ENCODE measurements around the gene FDX2.

FDX2 gene

DNA sequence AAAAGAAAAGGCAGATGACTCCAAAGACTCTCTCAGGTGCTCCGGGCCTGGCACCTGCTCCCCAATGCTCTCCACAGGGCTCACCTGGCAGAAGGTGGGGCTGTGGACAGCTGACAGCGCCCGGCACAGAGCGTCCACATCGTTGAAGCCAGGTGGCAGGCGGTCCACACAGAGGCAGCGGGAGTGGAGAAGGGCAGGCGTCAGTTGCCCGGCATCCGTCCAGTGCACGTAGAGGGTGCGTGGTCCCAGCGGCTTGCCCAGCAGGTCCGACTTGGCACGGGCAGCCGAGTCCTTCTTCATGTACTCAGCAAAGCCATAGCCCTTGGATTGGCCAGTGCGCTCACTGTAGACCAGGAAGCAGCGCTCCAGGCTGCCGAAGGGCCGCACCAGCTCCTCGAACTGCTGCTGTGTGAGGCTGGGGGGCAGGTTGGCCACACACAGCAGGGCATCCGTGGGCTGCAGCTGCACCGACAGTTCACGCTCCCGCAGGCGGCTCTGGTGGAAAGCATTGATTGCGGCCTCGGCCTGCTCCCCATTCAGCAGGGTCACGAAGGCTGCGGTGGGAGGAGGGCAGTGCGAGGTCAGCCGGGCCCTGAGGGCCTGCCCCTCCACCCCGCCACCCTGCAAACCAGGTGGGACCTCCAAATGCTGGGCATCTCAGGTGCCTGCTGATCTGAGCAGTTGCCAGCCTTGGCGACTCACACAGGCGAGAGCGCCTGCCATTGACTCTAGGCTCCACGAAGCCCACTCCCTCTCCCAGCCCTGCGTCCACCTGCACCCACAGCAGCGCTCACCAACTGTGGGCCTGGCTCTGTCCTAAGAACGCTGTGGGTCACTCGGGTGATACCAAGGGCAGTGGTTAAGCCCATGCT lies 13.0 kb upstream of the FDX2 start:
- Histone ChIP-seq H4K8ac (ENCODE audit: low read depth, low read length) (no peak overlapping the region), H3K18ac (ENCODE audit: low read length) (no peak overlapping the region), H2BK12ac (ENCODE audit: low read length) (no peak overlapping the region), H3K14ac (ENCODE audit: low read length) (no peak overlapping the region), H3K79me1 (ENCODE audit: low read depth, low read length) (peaks cover 27% of the 10 kb centered on the region), H2AFZ (ENCODE audit: low read length) (no peak overlapping the region), H3K4me3 (ENCODE audit: low read length in 2 of 2) (peak overlapping the region in 1 of 2 donors; percentile 19), H3K36me3 (replicated peaks in 1 of 2; ENCODE audit: control insufficient read depth in 2 of 2, insufficient read depth in 2 of 2, low read length in 2 of 2) (peaks cover 54 to 81% of the 10 kb centered on the region in 2 donors), H3K4ac (ENCODE audit: low read length) (no peak overlapping the region), H3K9ac (ENCODE audit: low read depth, low read length, poor library complexity) (peak overlapping the region; percentile 21), H3K4me2 (ENCODE audit: insufficient read depth, low read length, poor library complexity, severe bottlenecking) (no peak overlapping the region), H3K27me3 (ENCODE audit: control insufficient read depth in 3 of 3, insufficient read depth in 3 of 3, low read depth in 1 of 3, low read length in 3 of 3) (no peaks in the 10 kb centered on the region), H2BK120ac (ENCODE audit: low read depth, low read length) (no peak overlapping the region), H3K23ac (ENCODE audit: low read depth, low read length, poor library complexity) (peak overlapping the region; percentile 80), H3K9me3 (replicated peaks in 1 of 2; ENCODE audit: control insufficient read depth in 2 of 2, insufficient read depth in 1 of 2, low read depth in 1 of 2, low read length in 2 of 2) (no peaks in the 10 kb centered on the region), H3K4me1 (ENCODE audit: control insufficient read depth in 2 of 2, insufficient read depth in 1 of 2, low read depth in 1 of 2, low read length in 2 of 2) (peaks cover 6% of the 10 kb centered on the region in 2 donors), H2AK5ac (ENCODE audit: low read depth, low read length) (no peak overlapping the region), H4K91ac (ENCODE audit: low read depth, low read length, poor library complexity) (no peak overlapping the region), H2BK5ac (ENCODE audit: low read length) (no peak overlapping the region), H2BK15ac (ENCODE audit: low read length) (no peak overlapping the region), H3K27ac (replicated peaks; ENCODE audit: low read length) (no peak overlapping the region)
- no CpG with 5 or more reads among the region's 41 CpGs for WGBS, 2 donors (ENCODE audit: extremely low coverage in 2 of 2, insufficient read length in 2 of 2, insufficient replicate concordance in 1 of 2)
- DNase-seq (ENCODE audit: low spot score) = no peak

DNA sequence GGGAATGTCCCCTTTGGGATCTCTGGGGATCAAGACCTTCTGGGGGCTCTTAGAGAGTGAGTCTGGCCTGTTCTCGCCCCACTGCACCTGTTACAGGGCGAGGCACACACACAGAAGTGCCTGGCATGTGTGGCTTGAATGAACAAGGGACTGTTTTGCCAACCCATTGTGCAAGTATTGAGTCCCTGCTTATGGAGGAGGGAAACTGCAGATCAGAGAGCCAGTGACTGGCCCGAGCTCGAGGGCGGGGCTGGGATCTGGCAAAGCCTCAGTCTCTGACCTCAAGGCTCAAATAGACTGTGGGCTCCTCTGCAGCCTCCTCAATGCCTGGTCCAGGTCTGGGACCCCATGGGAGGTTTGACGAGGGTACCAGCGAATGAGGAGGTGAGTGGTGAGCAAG lies 12.0 kb upstream of the FDX2 start:
- Histone ChIP-seq H3K27me3 (ENCODE audit: control insufficient read depth in 3 of 3, insufficient read depth in 3 of 3, low read depth in 1 of 3, low read length in 3 of 3) (no peaks in the 10 kb centered on the region), H2BK5ac (ENCODE audit: low read length) (no peak overlapping the region), H3K27ac (replicated peaks; ENCODE audit: low read length) (no peak overlapping the region), H3K4me3 (ENCODE audit: low read length in 2 of 2) (no peak overlapping the region), H2BK15ac (ENCODE audit: low read length) (no peak overlapping the region), H2BK12ac (ENCODE audit: low read length) (no peak overlapping the region), H3K23ac (ENCODE audit: low read depth, low read length, poor library complexity) (no peak overlapping the region), H3K18ac (ENCODE audit: low read length) (no peak overlapping the region), H2AK5ac (ENCODE audit: low read depth, low read length) (no peak overlapping the region), H3K9ac (ENCODE audit: low read depth, low read length, poor library complexity) (no peak overlapping the region), H3K4ac (ENCODE audit: low read length) (no peak overlapping the region), H3K79me1 (ENCODE audit: low read depth, low read length) (peaks cover 30% of the 10 kb centered on the region), H3K4me1 (ENCODE audit: control insufficient read depth in 2 of 2, insufficient read depth in 1 of 2, low read depth in 1 of 2, low read length in 2 of 2) (peaks cover 6% of the 10 kb centered on the region in 2 donors), H4K91ac (ENCODE audit: low read depth, low read length, poor library complexity) (no peak overlapping the region), H2BK120ac (ENCODE audit: low read depth, low read length) (no peak overlapping the region), H3K14ac (ENCODE audit: low read length) (no peak overlapping the region), H3K9me3 (replicated peaks in 1 of 2; ENCODE audit: control insufficient read depth in 2 of 2, insufficient read depth in 1 of 2, low read depth in 1 of 2, low read length in 2 of 2) (no peaks in the 10 kb centered on the region), H2AFZ (ENCODE audit: low read length) (no peak overlapping the region), H3K36me3 (replicated peaks in 1 of 2; ENCODE audit: control insufficient read depth in 2 of 2, insufficient read depth in 2 of 2, low read length in 2 of 2) (peaks cover 62 to 91% of the 10 kb centered on the region in 2 donors), H4K8ac (ENCODE audit: low read depth, low read length) (peak overlapping the region; percentile 6), H3K4me2 (ENCODE audit: insufficient read depth, low read length, poor library complexity, severe bottlenecking) (no peak overlapping the region)
- WGBS, 2 donors (ENCODE audit: extremely low coverage in 2 of 2, insufficient read length in 2 of 2, insufficient replicate concordance in 1 of 2) = no CpG with 5 or more reads among the region's 7 CpGs
- no peak for DNase-seq (ENCODE audit: low spot score)

DNA sequence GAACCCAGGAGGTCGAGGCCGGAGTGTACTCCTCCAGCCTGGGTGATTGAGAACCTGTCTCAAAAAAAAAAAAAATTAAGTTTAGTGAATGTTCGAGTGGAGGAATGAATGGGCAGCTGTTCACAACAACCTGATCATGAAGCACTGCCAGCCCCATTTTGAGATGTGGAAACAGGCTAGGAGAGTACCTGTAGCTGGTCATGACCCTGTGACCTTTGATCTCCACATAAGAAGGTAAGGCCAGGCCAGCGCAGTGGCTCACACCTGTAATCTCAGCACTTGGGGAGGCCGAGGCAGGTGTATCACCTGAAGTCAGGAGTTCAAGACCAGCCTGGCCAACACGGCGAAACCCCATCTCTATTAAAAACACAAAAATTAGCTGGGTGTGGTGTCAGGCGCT lies 9.9 kb upstream of the FDX2 start:
- Histone ChIP-seq H3K14ac (ENCODE audit: low read length) (no peak overlapping the region), H2BK120ac (ENCODE audit: low read depth, low read length) (no peak overlapping the region)
- WGBS, 2 donors (ENCODE audit: extremely low coverage in 2 of 2, insufficient read length in 2 of 2, insufficient replicate concordance in 1 of 2) = no CpG with 5 or more reads among the region's 8 CpGs

DNA sequence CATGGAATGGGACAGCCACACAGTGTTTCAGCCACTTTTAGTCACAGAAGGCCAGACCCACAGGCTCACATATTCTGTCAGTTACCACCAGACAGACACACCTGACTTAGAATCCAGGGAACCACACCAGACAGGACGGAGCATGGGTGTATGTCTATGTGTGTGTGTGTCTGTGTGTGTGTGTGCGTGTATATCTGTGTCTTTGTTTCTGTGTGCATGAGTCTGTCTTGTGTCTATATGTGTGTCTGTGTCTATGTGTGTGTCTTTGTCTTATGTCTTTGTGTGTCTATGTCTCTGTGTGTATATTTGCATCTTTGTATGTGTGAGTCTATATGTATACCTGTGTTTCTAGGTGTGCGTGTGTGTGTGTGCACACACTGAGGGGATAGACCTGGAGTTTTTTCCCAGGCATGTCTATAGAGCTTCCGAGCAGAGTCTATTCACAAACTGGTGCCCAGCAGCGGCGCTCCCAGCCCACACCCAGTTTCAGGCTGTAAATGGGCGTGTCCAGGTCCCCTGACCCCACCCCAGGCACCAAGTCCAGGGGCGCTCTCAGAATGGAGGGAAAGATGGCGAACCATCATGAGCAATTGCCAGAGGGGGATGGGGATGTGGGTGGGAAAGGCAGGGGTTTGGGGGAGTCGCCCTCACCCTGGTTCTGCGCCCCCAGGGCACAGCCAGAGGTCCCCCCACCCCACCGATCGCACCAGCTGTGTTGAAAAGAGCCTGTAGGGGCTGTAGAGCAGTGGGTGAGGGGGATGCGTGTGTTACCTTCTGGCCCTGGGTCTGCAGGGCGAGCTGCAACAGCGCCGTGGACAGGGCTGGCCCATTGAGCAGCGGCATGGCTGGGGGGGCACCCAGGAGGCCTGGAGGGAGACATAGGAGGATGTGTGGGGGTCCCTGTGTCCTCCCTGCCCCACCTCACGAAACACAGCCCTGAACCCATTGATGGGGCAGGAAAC lies 6.3 kb upstream of the FDX2 start:
- H2BK12ac ChIP-seq (ENCODE audit: low read length) = no peak overlapping the region
- no peak overlapping the region for H3K27ac ChIP-seq (replicated peaks; ENCODE audit: low read length)
- H3K36me3 ChIP-seq (replicated peaks in 1 of 2; ENCODE audit: control insufficient read depth in 2 of 2, insufficient read depth in 2 of 2, low read length in 2 of 2) = peaks cover 62 to 95% of the 10 kb centered on the region in 2 donors
- H2BK120ac ChIP-seq (ENCODE audit: low read depth, low read length) = no peak overlapping the region
- H3K4ac ChIP-seq (ENCODE audit: low read length) = no peak overlapping the region
- DNase-seq (ENCODE audit: low spot score) = no peak
- H3K4me3 ChIP-seq (ENCODE audit: low read length in 2 of 2) = no peak overlapping the region
- H2AK5ac ChIP-seq (ENCODE audit: low read depth, low read length) = no peak overlapping the region
- no peak overlapping the region for H2BK15ac ChIP-seq (ENCODE audit: low read length)
- H3K9ac ChIP-seq (ENCODE audit: low read depth, low read length, poor library complexity) = no peak overlapping the region
- no peaks in the 10 kb centered on the region for H3K9me3 ChIP-seq (replicated peaks in 1 of 2; ENCODE audit: control insufficient read depth in 2 of 2, insufficient read depth in 1 of 2, low read depth in 1 of 2, low read length in 2 of 2)
- H3K23ac ChIP-seq (ENCODE audit: low read depth, low read length, poor library complexity) = peak overlapping the region; percentile 25
- H2BK5ac ChIP-seq (ENCODE audit: low read length) = peak overlapping the region; percentile 75
- no peak overlapping the region for H3K14ac ChIP-seq (ENCODE audit: low read length)
- H4K8ac ChIP-seq (ENCODE audit: low read depth, low read length) = peak overlapping the region; percentile 43
- no peak overlapping the region for H3K4me2 ChIP-seq (ENCODE audit: insufficient read depth, low read length, poor library complexity, severe bottlenecking)
- no peak overlapping the region for H3K18ac ChIP-seq (ENCODE audit: low read length)
- no peaks in the 10 kb centered on the region for H3K27me3 ChIP-seq (ENCODE audit: control insufficient read depth in 3 of 3, insufficient read depth in 3 of 3, low read depth in 1 of 3, low read length in 3 of 3)
- no peaks in the 10 kb centered on the region for H3K4me1 ChIP-seq (ENCODE audit: control insufficient read depth in 2 of 2, insufficient read depth in 1 of 2, low read depth in 1 of 2, low read length in 2 of 2)
- H2AFZ ChIP-seq (ENCODE audit: low read length) = no peak overlapping the region
- H3K79me1 ChIP-seq (ENCODE audit: low read depth, low read length) = peaks cover 13% of the 10 kb centered on the region
- no peak overlapping the region for H4K91ac ChIP-seq (ENCODE audit: low read depth, low read length, poor library complexity)
- WGBS, 2 donors (ENCODE audit: extremely low coverage in 2 of 2, insufficient read length in 2 of 2, insufficient replicate concordance in 1 of 2) = no CpG with 5 or more reads among the region's 19 CpGs

More for the DNA sequence above, 9.9 kb upstream of the FDX2 start:
- peaks cover 27% of the 10 kb centered on the region for H3K79me1 ChIP-seq (ENCODE audit: low read depth, low read length)
- H2BK5ac ChIP-seq (ENCODE audit: low read length) = no peak overlapping the region
- H3K27me3 ChIP-seq (ENCODE audit: control insufficient read depth in 3 of 3, insufficient read depth in 3 of 3, low read depth in 1 of 3, low read length in 3 of 3) = no peaks in the 10 kb centered on the region
- no peak overlapping the region for H3K9ac ChIP-seq (ENCODE audit: low read depth, low read length, poor library complexity)
- no peak overlapping the region for H3K4me3 ChIP-seq (ENCODE audit: low read length in 2 of 2)
- H4K91ac ChIP-seq (ENCODE audit: low read depth, low read length, poor library complexity) = no peak overlapping the region
- no peak overlapping the region for H2BK15ac ChIP-seq (ENCODE audit: low read length)
- H2BK12ac ChIP-seq (ENCODE audit: low read length) = no peak overlapping the region
- H3K18ac ChIP-seq (ENCODE audit: low read length) = no peak overlapping the region
- H2AK5ac ChIP-seq (ENCODE audit: low read depth, low read length) = no peak overlapping the region
- no peak overlapping the region for H3K27ac ChIP-seq (replicated peaks; ENCODE audit: low read length)
- DNase-seq (ENCODE audit: low spot score) = no peak
- H3K23ac ChIP-seq (ENCODE audit: low read depth, low read length, poor library complexity) = no peak overlapping the region
- H4K8ac ChIP-seq (ENCODE audit: low read depth, low read length) = no peak overlapping the region
- no peak overlapping the region for H3K4ac ChIP-seq (ENCODE audit: low read length)
- no peaks in the 10 kb centered on the region for H3K9me3 ChIP-seq (replicated peaks in 1 of 2; ENCODE audit: control insufficient read depth in 2 of 2, insufficient read depth in 1 of 2, low read depth in 1 of 2, low read length in 2 of 2)
- H3K4me1 ChIP-seq (ENCODE audit: control insufficient read depth in 2 of 2, insufficient read depth in 1 of 2, low read depth in 1 of 2, low read length in 2 of 2) = no peaks in the 10 kb centered on the region
- no peak overlapping the region for H2AFZ ChIP-seq (ENCODE audit: low read length)
- H3K4me2 ChIP-seq (ENCODE audit: insufficient read depth, low read length, poor library complexity, severe bottlenecking) = no peak overlapping the region
- peaks cover 74 to 98% of the 10 kb centered on the region in 2 donors for H3K36me3 ChIP-seq (replicated peaks in 1 of 2; ENCODE audit: control insufficient read depth in 2 of 2, insufficient read depth in 2 of 2, low read length in 2 of 2)

Measured in neuronal stem cell (in vitro differentiated cells).